HFF-Myc (cell line): ENCODE results near the gene CD99.
A peak's percentile ranks its signal among the peaks of the same experiment; 100 is the strongest.

ENCODE experiments used
- DNase-seq: peaks from one replicate; pipeline ENCODE4 v3.0.0-alpha.2; 2011; ENCODE audit warnings: low read depth; ENCODE audit errors: extremely low read depth
- H3K4me3 ChIP-seq: replicated peaks from 2 replicates; pipeline ENCODE4 v1.5.1; 2011; ENCODE audit warnings: low read depth, mild to moderate bottlenecking, control low read depth, low read length
- TF ChIP-seq, protein P1 (sequence below): IDR thresholded peaks from 2 replicates; pipeline ENCODE4 v1.5.1; 2012; ENCODE audit warnings: mild to moderate bottlenecking, low read depth, low read length, control low read depth; ENCODE audit errors: missing control alignments

Gene CD99

DNA sequence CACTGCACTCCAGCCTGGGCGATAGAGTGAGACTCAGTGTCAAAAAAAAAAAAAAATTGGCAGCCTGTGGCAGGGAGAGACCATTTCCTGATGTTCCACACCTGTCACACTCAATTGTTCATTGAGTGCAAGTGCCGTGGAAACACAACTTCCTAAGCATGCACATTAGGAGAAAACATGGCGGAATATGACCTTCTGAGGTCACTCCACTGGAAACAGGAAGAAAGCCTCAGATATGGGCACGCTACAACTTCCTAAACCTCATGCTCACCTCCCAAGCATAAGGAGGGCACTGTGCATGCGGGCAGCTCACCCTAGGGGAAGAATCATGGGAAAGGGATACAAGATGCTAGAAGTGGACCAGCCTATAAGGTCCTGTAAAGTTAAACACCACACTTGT is 28.5 kb upstream of the CD99 start:
- no peak overlapping the region for H3K4me3 ChIP-seq
- no peak for DNase-seq
- TF ChIP-seq, protein P1, sequence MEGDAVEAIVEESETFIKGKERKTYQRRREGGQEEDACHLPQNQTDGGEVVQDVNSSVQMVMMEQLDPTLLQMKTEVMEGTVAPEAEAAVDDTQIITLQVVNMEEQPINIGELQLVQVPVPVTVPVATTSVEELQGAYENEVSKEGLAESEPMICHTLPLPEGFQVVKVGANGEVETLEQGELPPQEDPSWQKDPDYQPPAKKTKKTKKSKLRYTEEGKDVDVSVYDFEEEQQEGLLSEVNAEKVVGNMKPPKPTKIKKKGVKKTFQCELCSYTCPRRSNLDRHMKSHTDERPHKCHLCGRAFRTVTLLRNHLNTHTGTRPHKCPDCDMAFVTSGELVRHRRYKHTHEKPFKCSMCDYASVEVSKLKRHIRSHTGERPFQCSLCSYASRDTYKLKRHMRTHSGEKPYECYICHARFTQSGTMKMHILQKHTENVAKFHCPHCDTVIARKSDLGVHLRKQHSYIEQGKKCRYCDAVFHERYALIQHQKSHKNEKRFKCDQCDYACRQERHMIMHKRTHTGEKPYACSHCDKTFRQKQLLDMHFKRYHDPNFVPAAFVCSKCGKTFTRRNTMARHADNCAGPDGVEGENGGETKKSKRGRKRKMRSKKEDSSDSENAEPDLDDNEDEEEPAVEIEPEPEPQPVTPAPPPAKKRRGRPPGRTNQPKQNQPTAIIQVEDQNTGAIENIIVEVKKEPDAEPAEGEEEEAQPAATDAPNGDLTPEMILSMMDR = no peak

DNA sequence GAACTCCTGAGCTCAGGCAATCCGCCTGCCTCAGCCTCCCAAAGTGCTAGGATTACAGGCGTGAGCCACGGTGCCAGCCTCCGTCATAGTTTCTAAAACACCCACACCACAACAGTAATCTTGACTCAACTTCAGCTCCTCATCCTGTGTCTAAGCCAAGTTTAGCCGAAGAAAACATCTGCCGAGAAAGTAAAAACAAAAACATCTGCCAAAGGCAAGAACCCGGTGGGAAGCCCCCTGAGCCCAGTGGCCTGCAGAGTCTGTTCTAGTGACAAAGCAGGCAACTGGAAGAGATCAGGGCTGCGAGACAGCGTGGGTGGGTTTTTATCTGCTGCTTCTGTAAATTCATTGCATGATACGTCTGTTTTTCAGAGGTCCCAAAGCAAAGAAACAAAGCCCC is 26.6 kb upstream of the CD99 start:
- peak; percentile 55 for DNase-seq
- TF ChIP-seq, protein P1 = no peak
- H3K4me3 ChIP-seq = no peak overlapping the region

DNA sequence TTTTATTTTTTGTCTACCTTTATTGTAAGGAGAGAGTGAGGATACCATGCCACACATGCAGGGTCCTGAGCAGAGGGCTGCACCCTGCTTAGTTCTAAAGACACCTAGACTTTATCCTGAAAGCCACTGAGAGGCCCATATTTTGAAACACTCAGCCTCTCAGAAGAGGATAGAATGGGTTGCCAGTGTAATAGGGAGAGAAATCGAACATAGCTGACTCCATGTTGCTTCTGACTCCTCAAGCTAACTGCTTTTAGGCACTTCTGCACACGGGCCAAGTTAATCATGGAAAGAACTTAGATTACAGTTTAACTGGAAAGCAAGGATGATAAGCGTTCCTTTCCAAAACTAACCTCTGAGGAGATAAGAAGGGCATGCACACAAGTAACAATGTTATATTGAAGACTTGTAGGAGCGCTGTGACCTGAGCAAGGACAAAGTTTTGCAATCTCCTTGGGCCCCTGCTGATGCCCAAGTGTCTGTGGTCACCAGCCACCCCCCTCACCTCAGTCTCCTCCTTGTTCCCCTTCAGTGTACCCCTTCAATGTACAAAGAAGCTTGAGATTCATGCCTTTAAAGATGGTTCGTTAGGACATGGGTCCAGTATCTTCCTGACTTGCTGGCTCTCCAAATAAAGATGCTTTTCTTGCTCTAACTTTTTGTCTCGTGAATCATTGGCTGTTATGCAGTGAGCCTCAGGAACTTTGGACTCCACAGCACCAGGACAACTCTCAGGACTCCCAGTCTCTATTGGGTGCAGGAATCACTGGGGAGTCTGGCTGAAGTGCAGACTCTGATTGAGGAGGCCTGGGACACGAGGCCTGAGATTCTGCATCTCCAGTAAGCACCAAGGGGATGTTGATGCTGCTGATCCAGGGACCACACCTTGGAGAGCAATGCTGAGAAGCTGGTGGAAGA is 25.4 kb upstream of the CD99 start:
- no peak for DNase-seq
- TF ChIP-seq, protein P1 = no peak
- H3K4me3 ChIP-seq = no peak overlapping the region

DNA sequence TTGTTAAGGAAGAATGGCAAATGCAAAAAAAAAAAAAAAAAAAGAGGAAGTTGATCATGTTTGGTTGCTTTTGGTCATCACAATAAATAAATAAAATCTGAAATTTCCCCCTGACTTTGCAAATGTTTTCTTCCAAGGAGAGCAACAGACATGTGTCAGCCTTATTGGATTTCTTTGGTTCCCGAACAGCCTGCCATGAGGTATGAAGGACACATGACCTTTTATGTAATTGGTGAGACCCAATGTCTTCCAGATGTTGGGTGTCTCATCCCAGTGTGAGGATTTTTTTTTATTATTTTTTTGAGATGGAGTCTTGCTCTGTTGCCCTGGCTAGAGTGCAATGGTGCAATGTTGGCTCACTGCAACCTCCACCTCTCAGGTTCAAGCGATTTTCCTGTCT is 24.6 kb upstream of the CD99 start:
- no peak overlapping the region for H3K4me3 ChIP-seq

DNA sequence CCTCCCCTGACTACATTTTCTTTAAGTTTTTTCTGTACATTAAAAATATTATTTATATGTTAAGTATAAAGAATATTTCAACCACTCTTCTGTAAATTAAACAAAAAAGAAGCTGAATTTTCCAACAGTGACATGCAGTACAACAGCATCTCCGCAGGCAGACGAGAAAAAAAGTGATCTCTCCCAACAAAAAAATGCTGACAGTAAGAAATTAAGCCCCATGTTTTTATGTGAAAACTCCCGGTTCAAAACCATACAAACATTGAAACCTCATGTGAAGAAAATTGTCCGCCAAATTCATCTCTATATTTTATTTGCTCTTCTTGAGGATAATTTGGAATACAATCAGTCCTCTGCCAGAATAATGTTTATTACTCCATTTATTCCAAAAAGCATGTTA is 20.1 kb upstream of the CD99 start:
- no peak for DNase-seq
- H3K4me3 ChIP-seq = no peak overlapping the region
- TF ChIP-seq, protein P1 = no peak

More for the DNA sequence above, 24.6 kb upstream of the CD99 start:
- TF ChIP-seq, protein P1 = no peak
- no peak for DNase-seq

DNA sequence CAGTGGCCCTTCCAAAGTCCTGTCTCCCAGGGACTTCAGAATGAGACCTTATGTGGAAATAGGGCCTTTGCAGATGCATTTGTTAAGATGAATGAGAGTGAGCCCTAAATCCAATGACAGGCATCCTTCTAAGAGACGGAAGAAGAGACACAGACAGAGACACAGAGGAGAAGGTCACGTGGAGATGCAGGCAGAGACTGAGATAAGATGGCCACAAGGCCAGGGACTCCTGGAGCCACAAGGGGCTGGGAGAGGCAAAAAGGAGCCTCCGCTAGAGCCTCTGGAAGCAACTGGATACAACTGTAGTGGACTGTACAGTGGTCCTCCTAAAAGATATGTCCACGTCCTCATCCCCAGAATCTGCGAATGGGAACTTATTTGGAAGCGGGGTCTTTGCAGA is 19.0 kb upstream of the CD99 start:
- TF ChIP-seq, protein P1 = no peak
- no peak overlapping the region for H3K4me3 ChIP-seq

More for the DNA sequence above, 19.0 kb upstream of the CD99 start:
- no peak for DNase-seq
